ENCODE measurements around the gene SMAD6. TPM values are rescaled to one million over a fixed set of nuclear protein-coding genes. Genes with fewer than 3 reads are reported as not detected.

SMAD6 gene
- total RNA-seq, 1 donor = 31.8 TPM

GRCh38 chr15:66707310-66708082 lies 5.5 kb downstream of the SMAD6 start:
- no peaks in the 10 kb centered on the region for H3K27me3 ChIP-seq (ENCODE audit: insufficient read depth, low read length)
- peaks cover 66% of the 10 kb centered on the region for H3K4me1 ChIP-seq (ENCODE audit: insufficient read depth, low read length)
- peak; percentile 95 for DNase-seq (ENCODE audit: insufficient read length, low spot score, missing footprints)
- H3K36me3 ChIP-seq (ENCODE audit: insufficient read depth, low read length) = peaks cover 19% of the 10 kb centered on the region
- peak overlapping the region; percentile 37 for H2AFZ ChIP-seq (ENCODE audit: low read length)
- H3K79me2 ChIP-seq (ENCODE audit: insufficient read depth, low read length) = peaks cover 93% of the 10 kb centered on the region
- peak; percentile 20 for TF ChIP-seq CTCF (IDR thresholded peaks at IDR 0.05; ENCODE audit: extremely low read depth, low read depth, low read length)
- H3K9me3 ChIP-seq (ENCODE audit: low read depth, low read length) = no peaks in the 10 kb centered on the region
- peak overlapping the region; percentile 91 for H3K4me3 ChIP-seq (ENCODE audit: insufficient read depth, low read length)
- peaks cover 43% of the 10 kb centered on the region for H4K20me1 ChIP-seq (ENCODE audit: insufficient read depth, low read length)
- peak overlapping the region; percentile 76 for H3K27ac ChIP-seq (ENCODE audit: low read depth, low read length)
- H3K4me2 ChIP-seq (ENCODE audit: insufficient read depth, low read length) = peak overlapping the region; percentile 97

- H3K79me2 ChIP-seq (ENCODE audit: insufficient read depth, low read length) = peaks cover 89% of the 10 kb centered on the region
- no peak overlapping the region for H2AFZ ChIP-seq (ENCODE audit: low read length)
- no peaks in the 10 kb centered on the region for H3K9me3 ChIP-seq (ENCODE audit: low read depth, low read length)
- peaks cover 37% of the 10 kb centered on the region for H4K20me1 ChIP-seq (ENCODE audit: insufficient read depth, low read length)
- peak overlapping the region; percentile 76 for H3K27ac ChIP-seq (ENCODE audit: low read depth, low read length)
- H3K4me1 ChIP-seq (ENCODE audit: insufficient read depth, low read length) = peaks cover 72% of the 10 kb centered on the region
- no peaks in the 10 kb centered on the region for H3K27me3 ChIP-seq (ENCODE audit: insufficient read depth, low read length)
- H3K4me3 ChIP-seq (ENCODE audit: insufficient read depth, low read length) = no peak overlapping the region
- TF ChIP-seq CTCF (IDR thresholded peaks at IDR 0.05; ENCODE audit: extremely low read depth, low read depth, low read length) = no peak
- peak overlapping the region; percentile 97 for H3K4me2 ChIP-seq (ENCODE audit: insufficient read depth, low read length)
- DNase-seq (ENCODE audit: insufficient read length, low spot score, missing footprints) = no peak
- peaks cover 19% of the 10 kb centered on the region for H3K36me3 ChIP-seq (ENCODE audit: insufficient read depth, low read length)
Observed at GRCh38 chr15:66708389-66708788, 6.4 kb downstream of the SMAD6 start.

DNA sequence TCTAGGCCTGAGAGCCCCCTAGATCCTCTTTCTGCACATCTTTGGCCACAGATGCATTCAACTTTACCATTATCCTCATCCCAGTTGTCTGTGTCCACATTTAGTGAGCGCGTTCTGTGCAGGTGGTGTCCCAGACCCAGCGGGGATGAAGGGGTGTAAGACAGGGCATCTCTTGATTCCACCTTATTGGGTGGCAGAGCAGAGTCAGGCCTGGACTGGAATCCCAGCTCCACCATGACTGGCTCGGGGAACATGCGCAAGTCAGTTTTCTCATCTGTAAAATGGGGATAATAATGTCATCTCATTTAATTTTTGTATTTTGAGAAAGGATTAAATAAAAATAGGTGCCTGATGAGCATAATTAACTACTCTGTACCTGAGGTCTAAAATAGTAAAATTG lies 7.8 kb downstream of the SMAD6 start:
- H3K79me2 ChIP-seq (ENCODE audit: insufficient read depth, low read length) = peaks cover 88% of the 10 kb centered on the region
- H2AFZ ChIP-seq (ENCODE audit: low read length) = no peak overlapping the region
- no peaks in the 10 kb centered on the region for H3K27me3 ChIP-seq (ENCODE audit: insufficient read depth, low read length)
- H3K27ac ChIP-seq (ENCODE audit: low read depth, low read length) = peak overlapping the region; percentile 22
- H4K20me1 ChIP-seq (ENCODE audit: insufficient read depth, low read length) = peaks cover 27% of the 10 kb centered on the region
- H3K4me3 ChIP-seq (ENCODE audit: insufficient read depth, low read length) = no peak overlapping the region
- H3K9me3 ChIP-seq (ENCODE audit: low read depth, low read length) = no peaks in the 10 kb centered on the region
- H3K4me1 ChIP-seq (ENCODE audit: insufficient read depth, low read length) = peaks cover 79% of the 10 kb centered on the region
- TF ChIP-seq CTCF (IDR thresholded peaks at IDR 0.05; ENCODE audit: extremely low read depth, low read depth, low read length) = no peak
- H3K36me3 ChIP-seq (ENCODE audit: insufficient read depth, low read length) = peaks cover 32% of the 10 kb centered on the region
- no peak for DNase-seq (ENCODE audit: insufficient read length, low spot score, missing footprints)
- H3K4me2 ChIP-seq (ENCODE audit: insufficient read depth, low read length) = peak overlapping the region; percentile 8

GRCh38 chr15:66711260-66711659 lies 9.2 kb downstream of the SMAD6 start:
- Histone ChIP-seq H3K79me2 (ENCODE audit: insufficient read depth, low read length) (peaks cover 87% of the 10 kb centered on the region), H4K20me1 (ENCODE audit: insufficient read depth, low read length) (peaks cover 15% of the 10 kb centered on the region), H2AFZ (ENCODE audit: low read length) (no peak overlapping the region), H3K9me3 (ENCODE audit: low read depth, low read length) (no peaks in the 10 kb centered on the region), H3K4me1 (ENCODE audit: insufficient read depth, low read length) (peaks cover 78% of the 10 kb centered on the region), H3K4me3 (ENCODE audit: insufficient read depth, low read length) (no peak overlapping the region), H3K27ac (ENCODE audit: low read depth, low read length) (peak overlapping the region; percentile 79), H3K27me3 (ENCODE audit: insufficient read depth, low read length) (no peaks in the 10 kb centered on the region), H3K4me2 (ENCODE audit: insufficient read depth, low read length) (no peak overlapping the region), H3K36me3 (ENCODE audit: insufficient read depth, low read length) (peaks cover 44% of the 10 kb centered on the region)
- TF ChIP-seq CTCF (IDR thresholded peaks at IDR 0.05; ENCODE audit: extremely low read depth, low read depth, low read length) = no peak
- DNase-seq (ENCODE audit: insufficient read length, low spot score, missing footprints) = peak; percentile 6

Measured in osteoblast (primary cell).